GM12878 (cell line): ENCODE data around the gene GFRA4. TPM values are rescaled to one million over a fixed set of nuclear protein-coding genes. Genes with fewer than 3 reads are reported as not detected.
A peak's percentile ranks its signal among the peaks of the same experiment; 100 is the strongest.

Experiments
- ATF7 ChIP-seq: fragments of 450-650 bp; IDR thresholded peaks from 2 replicates; pipeline ENCODE4 v1.6.1; 2016; ENCODE audit warnings: low read depth, mild to moderate bottlenecking
- BHLHE40 ChIP-seq, 2 experiments: fragments of 450-650 bp in 1 of 2; IDR thresholded peaks; 2 replicates each; pipeline ENCODE4 v1.6.1; 2011 to 2017; ENCODE audit warnings: low read depth in 2 of 2, borderline replicate concordance in 1 of 2, improper control_type of control experiment in 1 of 2, low read length in 1 of 2, mild to moderate bottlenecking in 1 of 2
- BMI1 ChIP-seq: fragments of 450-650 bp; IDR thresholded peaks from 2 replicates; pipeline ENCODE4 v1.6.1; 2016; ENCODE audit warnings: mild to moderate bottlenecking, moderate library complexity, borderline replicate concordance
- CREM ChIP-seq: IDR thresholded peaks from 2 replicates; pipeline ENCODE4 v1.6.1; 2014; ENCODE audit warnings: antibody characterized with exemption, low read depth
- EED ChIP-seq: sonication (generic); IDR thresholded peaks from 2 replicates; pipeline ENCODE4 v1.6.1; 2016; ENCODE audit warnings: antibody characterized with exemption, low read depth
- EP300 ChIP-seq, 2 experiments: fragments of 150-350 bp in 1 of 2; IDR thresholded peaks; 2 replicates each; pipeline ENCODE4 v1.6.1; 2011 to 2012; ENCODE audit warnings: low read depth in 2 of 2, low read length in 2 of 2, borderline replicate concordance in 1 of 2, improper control_type of control experiment in 1 of 2, inconsistent platforms in 1 of 2; ENCODE audit not compliant: control insufficient read depth in 1 of 2
- ETV6 ChIP-seq, 2 experiments: fragments of 450-650 bp in 1 of 2; IDR thresholded peaks in 1 of 2; conservative IDR thresholded peaks in 1 of 2; 2 replicates each; pipeline ENCODE4 v1.6.1; 2014; ENCODE audit warnings: antibody characterized with exemption in 1 of 2, borderline replicate concordance in 1 of 2, low read depth in 1 of 2, mild to moderate bottlenecking in 1 of 2, moderate library complexity in 1 of 2
- GATAD2B ChIP-seq: fragments of 450-650 bp; conservative IDR thresholded peaks from 2 replicates; pipeline ENCODE4 v1.6.1; 2017; ENCODE audit warnings: low read depth, mild to moderate bottlenecking, moderate library complexity
- HCFC1 ChIP-seq: fragments of 150-350 bp; IDR thresholded peaks from 2 replicates; pipeline ENCODE4 v1.6.1; 2014; ENCODE audit warnings: low read length
- MEF2A ChIP-seq: IDR thresholded peaks from 2 replicates; pipeline ENCODE4 v1.6.1; 2011; ENCODE audit warnings: low read depth, mild to moderate bottlenecking, low read length, moderate library complexity; ENCODE audit not compliant: insufficient read depth
- MYB ChIP-seq: fragments of 150-350 bp; IDR thresholded peaks from 2 replicates; pipeline ENCODE4 v1.6.1; 2014; ENCODE audit warnings: mild to moderate bottlenecking, low read depth, low read length, borderline replicate concordance
- NBN ChIP-seq: fragments of 450-650 bp; IDR thresholded peaks from 2 replicates; pipeline ENCODE4 v1.6.1; 2016
- NFIC ChIP-seq: IDR thresholded peaks from 2 replicates; pipeline ENCODE4 v1.6.1; 2012; ENCODE audit warnings: low read depth, mild to moderate bottlenecking, inconsistent platforms, low read length, moderate library complexity
- PAX5 ChIP-seq: IDR thresholded peaks from 2 replicates; pipeline ENCODE4 v1.6.1; 2011; ENCODE audit warnings: low read depth, low read length, borderline replicate concordance
- POLR2AphosphoS5 ChIP-seq: IDR thresholded peaks from 2 replicates; pipeline ENCODE4 v1.6.1; 2011; ENCODE audit warnings: mild to moderate bottlenecking, low read length, inconsistent platforms
- RAD51 ChIP-seq: fragments of 450-650 bp; IDR thresholded peaks from 2 replicates; pipeline ENCODE4 v1.6.1; 2016; ENCODE audit warnings: moderate library complexity, mild to moderate bottlenecking, inconsistent platforms
- TAF1 ChIP-seq: IDR thresholded peaks from 2 replicates; pipeline ENCODE4 v1.6.1; 2011; ENCODE audit warnings: mild to moderate bottlenecking, low read depth, low read length, borderline replicate concordance
- YY1 ChIP-seq: IDR thresholded peaks from 2 replicates; pipeline ENCODE4 v1.6.1; 2011; ENCODE audit warnings: low read depth, mild to moderate bottlenecking, low read length
- ZNF207 ChIP-seq: fragments of 450-650 bp; IDR thresholded peaks from 2 replicates; pipeline ENCODE4 v1.6.1; 2014; ENCODE audit warnings: antibody characterized with exemption, mild to moderate bottlenecking, borderline replicate concordance
- ZNF24 ChIP-seq: fragments of 450-650 bp; IDR thresholded peaks from 2 replicates; pipeline ENCODE4 v1.6.1; 2017; ENCODE audit warnings: antibody characterized with exemption, mild to moderate bottlenecking
- polyA plus RNA-seq, 11 experiments: library from polyadenylated mRNA; depleted of rRNA in 4 of 11; unstranded in 6 of 11; stranded (reverse) in 5 of 11; fragments of >200 nt; fragmentation: Nextera tagmentation in 4 of 11; fragmentation: Illumina TruSeq in 1 of 11; extraction: Ambion mirVana in 4 of 11; extraction: Trizol in 1 of 11; gene quantifications; 1 replicate in 1 of 11; 2 replicates in 10 of 11; pipeline versions ENCODE4 v1.2.1 to v1.2.3, GENCODE V29; 2011 to 2016; ENCODE audit warnings: inconsistent platforms in 2 of 11, missing spikeins in 2 of 11, low read depth in 1 of 11
- total RNA-seq, 4 experiments: library from RNA; depleted of rRNA in 3 of 4; stranded (reverse); fragments of >200 nt in 3 of 4; fragmentation: Illumina TruSeq in 1 of 4; extraction: Trizol in 1 of 4; gene quantifications; 2 replicates each; pipeline versions ENCODE4 v1.2.1 to v1.2.3, GENCODE V29; 2013 to 2021
- TF ChIP-seq, protein P1 (sequence below): IDR thresholded peaks from 2 replicates; pipeline ENCODE4 v1.6.1; 2011; ENCODE audit warnings: mild to moderate bottlenecking, low read depth, low read length, moderate library complexity; ENCODE audit not compliant: insufficient replicate concordance
- TF ChIP-seq, protein P2 (sequence below): fragments of 450-650 bp; IDR thresholded peaks from 2 replicates; pipeline ENCODE4 v1.6.1; 2018; ENCODE audit warnings: borderline replicate concordance, mild to moderate bottlenecking; ENCODE audit not compliant: partially characterized antibody
- TF ChIP-seq, protein P3 (sequence below): fragments of 450-650 bp; IDR thresholded peaks from 2 replicates; pipeline ENCODE4 v1.6.1; 2016; ENCODE audit warnings: mild to moderate bottlenecking
- TF ChIP-seq, protein P4 (sequence below): fragments of 450-650 bp; IDR thresholded peaks from 2 replicates; pipeline ENCODE4 v1.6.1; 2014; ENCODE audit warnings: mild to moderate bottlenecking

Gene GFRA4
- total and polyA plus RNA-seq, 10 of the 15 experiments (the other 5 are each of a cell fraction or from before 2014, with no cell fraction given), result 0.04 TPM; not detected in 9

DNA sequence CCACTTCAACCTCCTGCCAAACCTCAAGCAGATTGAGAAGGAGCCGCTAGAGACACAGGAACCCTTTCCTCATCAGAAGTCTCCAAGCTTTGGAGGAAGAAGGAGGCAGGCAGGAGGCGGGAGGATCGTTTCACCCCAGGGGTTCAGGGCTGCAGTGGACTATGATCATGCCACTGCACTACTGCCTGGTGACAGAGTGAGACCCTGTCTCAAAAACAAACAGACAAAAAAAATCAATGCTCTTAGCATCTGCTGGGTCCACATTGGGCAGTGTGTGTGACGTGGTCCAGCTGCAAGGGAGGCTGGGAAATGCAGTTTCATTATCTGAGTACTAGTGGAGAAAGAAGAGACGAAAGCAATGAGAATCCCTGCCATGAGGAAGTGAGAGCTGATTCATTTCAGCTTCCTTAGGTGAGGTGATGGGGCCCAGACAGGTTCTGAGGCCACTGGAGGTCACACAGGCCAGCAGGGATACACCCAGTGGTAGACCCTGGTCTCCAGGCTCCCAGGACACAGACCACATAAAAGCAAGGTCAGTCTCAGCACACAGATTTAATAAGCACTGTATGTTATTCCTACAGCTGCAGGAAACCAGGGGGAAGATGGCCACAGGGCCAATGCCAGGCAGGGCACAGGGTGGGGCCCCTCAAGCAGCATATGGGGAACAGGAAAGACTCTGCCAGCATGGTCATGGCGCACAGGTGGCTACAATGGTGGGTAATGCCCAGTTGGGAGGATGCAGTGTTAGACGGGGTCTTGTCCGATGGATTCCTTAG lies 4.3 kb downstream of the GFRA4 start (continued):
- peak; percentile 55 for TF ChIP-seq YY1
- peak in 1 of 2 experiments; percentile 53; a peak in 1 of 4 replicates for TF ChIP-seq BHLHE40 (IDR thresholded peaks at IDR 0.05; ENCODE audit: borderline replicate concordance in 1 of 2, low read depth in 2 of 2, low read length in 1 of 2)
- TF ChIP-seq BMI1, result no peak
- peak; percentile 95 for TF ChIP-seq CREM
- TF ChIP-seq NFIC, result peak; percentile 65; the same call in 1 of the 2 replicates
- TF ChIP-seq PAX5, result peak; percentile 74
- TF ChIP-seq, protein P1, sequence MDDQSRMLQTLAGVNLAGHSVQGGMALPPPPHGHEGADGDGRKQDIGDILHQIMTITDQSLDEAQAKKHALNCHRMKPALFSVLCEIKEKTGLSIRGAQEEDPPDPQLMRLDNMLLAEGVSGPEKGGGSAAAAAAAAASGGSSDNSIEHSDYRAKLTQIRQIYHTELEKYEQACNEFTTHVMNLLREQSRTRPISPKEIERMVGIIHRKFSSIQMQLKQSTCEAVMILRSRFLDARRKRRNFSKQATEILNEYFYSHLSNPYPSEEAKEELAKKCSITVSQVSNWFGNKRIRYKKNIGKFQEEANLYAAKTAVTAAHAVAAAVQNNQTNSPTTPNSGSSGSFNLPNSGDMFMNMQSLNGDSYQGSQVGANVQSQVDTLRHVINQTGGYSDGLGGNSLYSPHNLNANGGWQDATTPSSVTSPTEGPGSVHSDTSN, result peak; percentile 37
- TF ChIP-seq, protein P2, sequence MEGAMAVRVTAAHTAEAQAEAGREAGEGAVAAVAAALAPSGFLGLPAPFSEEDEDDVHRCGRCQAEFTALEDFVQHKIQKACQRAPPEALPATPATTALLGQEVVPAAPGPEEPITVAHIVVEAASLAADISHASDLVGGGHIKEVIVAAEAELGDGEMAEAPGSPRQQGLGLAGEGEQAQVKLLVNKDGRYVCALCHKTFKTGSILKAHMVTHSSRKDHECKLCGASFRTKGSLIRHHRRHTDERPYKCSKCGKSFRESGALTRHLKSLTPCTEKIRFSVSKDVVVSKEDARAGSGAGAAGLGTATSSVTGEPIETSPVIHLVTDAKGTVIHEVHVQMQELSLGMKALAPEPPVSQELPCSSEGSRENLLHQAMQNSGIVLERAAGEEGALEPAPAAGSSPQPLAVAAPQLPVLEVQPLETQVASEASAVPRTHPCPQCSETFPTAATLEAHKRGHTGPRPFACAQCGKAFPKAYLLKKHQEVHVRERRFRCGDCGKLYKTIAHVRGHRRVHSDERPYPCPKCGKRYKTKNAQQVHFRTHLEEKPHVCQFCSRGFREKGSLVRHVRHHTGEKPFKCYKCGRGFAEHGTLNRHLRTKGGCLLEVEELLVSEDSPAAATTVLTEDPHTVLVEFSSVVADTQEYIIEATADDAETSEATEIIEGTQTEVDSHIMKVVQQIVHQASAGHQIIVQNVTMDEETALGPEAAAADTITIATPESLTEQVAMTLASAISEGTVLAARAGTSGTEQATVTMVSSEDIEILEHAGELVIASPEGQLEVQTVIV, result peak; percentile 37
- 0 out of 2 replicates have a peak, but pooled peaks have one; percentile 14 for TF ChIP-seq ZNF24
- TF ChIP-seq EED, result peak; percentile 93
- TF ChIP-seq TAF1, result no peak
- peak in 1 of 2 experiments; percentile 87; a peak in 2 of 4 replicates for TF ChIP-seq ETV6 (conservative IDR thresholded peaks at IDR 0.05 in 1 of 2, IDR thresholded peaks at IDR 0.05 in 1 of 2; ENCODE audit: borderline replicate concordance in 1 of 2, low read depth in 1 of 2)
- TF ChIP-seq RAD51, result no peak
- no peak for TF ChIP-seq MYB
- peak; percentile 66 for TF ChIP-seq GATAD2B
- no peak for TF ChIP-seq POLR2AphosphoS5
- peak; percentile 66; the same call in 1 of the 2 replicates for TF ChIP-seq ZNF207
- peak; percentile 88 for TF ChIP-seq HCFC1
- peak; percentile 78 for TF ChIP-seq ATF7
- TF ChIP-seq, protein P3, sequence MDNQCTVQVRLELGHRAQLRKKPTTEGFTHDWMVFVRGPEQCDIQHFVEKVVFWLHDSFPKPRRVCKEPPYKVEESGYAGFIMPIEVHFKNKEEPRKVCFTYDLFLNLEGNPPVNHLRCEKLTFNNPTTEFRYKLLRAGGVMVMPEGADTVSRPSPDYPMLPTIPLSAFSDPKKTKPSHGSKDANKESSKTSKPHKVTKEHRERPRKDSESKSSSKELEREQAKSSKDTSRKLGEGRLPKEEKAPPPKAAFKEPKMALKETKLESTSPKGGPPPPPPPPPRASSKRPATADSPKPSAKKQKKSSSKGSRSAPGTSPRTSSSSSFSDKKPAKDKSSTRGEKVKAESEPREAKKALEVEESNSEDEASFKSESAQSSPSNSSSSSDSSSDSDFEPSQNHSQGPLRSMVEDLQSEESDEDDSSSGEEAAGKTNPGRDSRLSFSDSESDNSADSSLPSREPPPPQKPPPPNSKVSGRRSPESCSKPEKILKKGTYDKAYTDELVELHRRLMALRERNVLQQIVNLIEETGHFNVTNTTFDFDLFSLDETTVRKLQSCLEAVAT, result peak; percentile 46; the same call in 1 of the 2 replicates
- TF ChIP-seq NBN, result peak; percentile 80
- TF ChIP-seq, protein P4, sequence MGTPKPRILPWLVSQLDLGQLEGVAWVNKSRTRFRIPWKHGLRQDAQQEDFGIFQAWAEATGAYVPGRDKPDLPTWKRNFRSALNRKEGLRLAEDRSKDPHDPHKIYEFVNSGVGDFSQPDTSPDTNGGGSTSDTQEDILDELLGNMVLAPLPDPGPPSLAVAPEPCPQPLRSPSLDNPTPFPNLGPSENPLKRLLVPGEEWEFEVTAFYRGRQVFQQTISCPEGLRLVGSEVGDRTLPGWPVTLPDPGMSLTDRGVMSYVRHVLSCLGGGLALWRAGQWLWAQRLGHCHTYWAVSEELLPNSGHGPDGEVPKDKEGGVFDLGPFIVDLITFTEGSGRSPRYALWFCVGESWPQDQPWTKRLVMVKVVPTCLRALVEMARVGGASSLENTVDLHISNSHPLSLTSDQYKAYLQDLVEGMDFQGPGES, result no peak
- TF ChIP-seq MEF2A, result 0 out of 2 replicates have a peak, but pooled peaks have one; percentile 42
- TF ChIP-seq EP300 (IDR thresholded peaks at IDR 0.05; ENCODE audit: borderline replicate concordance in 1 of 2, control insufficient read depth in 1 of 2, low read depth in 2 of 2, low read length in 2 of 2), result peak in 1 of 2 experiments; percentile 90; a peak in 2 of 4 replicates
